Measurements from ENCODE around the gene PRPF6.

PRPF6 gene

DNA sequence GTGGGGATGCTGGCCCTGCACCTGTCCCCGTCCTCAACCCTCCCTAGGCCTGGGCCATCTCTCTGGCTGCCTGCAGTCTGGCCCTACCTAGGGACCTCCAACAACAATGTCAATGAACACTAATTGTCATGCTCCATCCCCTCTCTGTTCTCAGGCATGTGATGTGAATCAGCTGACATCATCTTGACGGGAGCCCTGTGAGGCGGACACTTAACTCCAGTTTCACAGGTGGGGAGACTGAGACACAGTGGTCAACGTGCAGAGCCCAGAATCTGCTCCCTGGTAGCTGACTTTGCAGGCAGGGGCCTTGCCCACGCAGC, 81.3 kb downstream of the PRPF6 start:
- in situ Hi-C loops (cut with HindIII; ENCODE audit: low sequenced_read_pairs): no loop called here
- TF ChIP-seq, protein P1, sequence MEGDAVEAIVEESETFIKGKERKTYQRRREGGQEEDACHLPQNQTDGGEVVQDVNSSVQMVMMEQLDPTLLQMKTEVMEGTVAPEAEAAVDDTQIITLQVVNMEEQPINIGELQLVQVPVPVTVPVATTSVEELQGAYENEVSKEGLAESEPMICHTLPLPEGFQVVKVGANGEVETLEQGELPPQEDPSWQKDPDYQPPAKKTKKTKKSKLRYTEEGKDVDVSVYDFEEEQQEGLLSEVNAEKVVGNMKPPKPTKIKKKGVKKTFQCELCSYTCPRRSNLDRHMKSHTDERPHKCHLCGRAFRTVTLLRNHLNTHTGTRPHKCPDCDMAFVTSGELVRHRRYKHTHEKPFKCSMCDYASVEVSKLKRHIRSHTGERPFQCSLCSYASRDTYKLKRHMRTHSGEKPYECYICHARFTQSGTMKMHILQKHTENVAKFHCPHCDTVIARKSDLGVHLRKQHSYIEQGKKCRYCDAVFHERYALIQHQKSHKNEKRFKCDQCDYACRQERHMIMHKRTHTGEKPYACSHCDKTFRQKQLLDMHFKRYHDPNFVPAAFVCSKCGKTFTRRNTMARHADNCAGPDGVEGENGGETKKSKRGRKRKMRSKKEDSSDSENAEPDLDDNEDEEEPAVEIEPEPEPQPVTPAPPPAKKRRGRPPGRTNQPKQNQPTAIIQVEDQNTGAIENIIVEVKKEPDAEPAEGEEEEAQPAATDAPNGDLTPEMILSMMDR (IDR thresholded peaks at IDR 0.05; ENCODE audit: low read depth, low read length, missing control alignments): no peak

DNA sequence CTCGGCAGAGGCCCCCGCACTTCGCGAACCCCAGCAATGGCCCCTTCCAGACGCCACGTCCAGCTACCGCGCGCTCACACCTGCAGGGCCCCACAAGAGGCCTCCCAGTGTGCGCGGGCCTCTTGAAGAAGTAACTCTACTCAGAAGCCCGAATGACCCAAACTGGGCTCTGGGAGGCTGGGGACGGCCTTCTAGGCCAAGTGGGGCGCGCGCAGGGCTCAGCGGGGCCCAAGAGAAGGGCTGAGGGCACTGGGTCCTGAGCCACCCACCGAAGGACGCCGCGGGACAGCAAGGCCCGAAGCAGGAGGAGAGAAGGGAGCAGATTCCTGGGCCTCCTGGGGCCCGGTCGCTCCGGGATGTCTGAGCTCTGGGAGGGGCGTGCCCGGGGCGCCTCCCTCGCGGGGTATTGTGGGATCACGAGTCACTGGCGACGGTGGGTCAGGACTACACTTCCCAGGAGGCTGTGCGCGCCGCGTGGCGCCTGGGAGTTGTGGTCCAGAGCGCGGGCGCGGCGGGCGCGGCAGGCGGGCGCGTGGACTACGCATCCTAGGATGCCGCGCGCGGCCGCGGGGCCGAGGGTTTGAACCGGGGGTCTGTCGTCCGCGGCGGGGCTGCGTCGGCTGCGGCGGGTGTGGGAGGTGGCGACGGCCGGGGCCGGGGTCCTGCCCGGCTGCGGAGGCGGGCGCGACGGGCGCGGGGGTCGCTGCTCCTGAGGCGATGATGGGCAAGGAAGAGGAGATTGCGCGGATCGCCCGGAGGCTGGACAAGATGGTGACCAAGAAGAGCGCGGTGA, 81.9 kb downstream of the PRPF6 start, which contains the start of gene TCEA2:
TSS of gene TCEA2 (plus strand) at position 603 of the 793 bp plus-strand sequence. CDS start at position 718, 115 bp downstream.
- in situ Hi-C loops (cut with HindIII; ENCODE audit: low sequenced_read_pairs): no loop called here
- DNase-seq (ENCODE audit: low read depth): peak; percentile 80
- TF ChIP-seq, protein P1 (IDR thresholded peaks at IDR 0.05; ENCODE audit: low read depth, low read length, missing control alignments): no peak
- H3K4me3 ChIP-seq (ENCODE audit: low read depth, low read length): peak within 1 kb of the TSS; percentile 83

More for the DNA sequence above, 81.3 kb downstream of the PRPF6 start:
- no peak for DNase-seq (ENCODE audit: low read depth)
- H3K4me3 ChIP-seq (ENCODE audit: low read depth, low read length): peak overlapping the region; percentile 83

DNA sequence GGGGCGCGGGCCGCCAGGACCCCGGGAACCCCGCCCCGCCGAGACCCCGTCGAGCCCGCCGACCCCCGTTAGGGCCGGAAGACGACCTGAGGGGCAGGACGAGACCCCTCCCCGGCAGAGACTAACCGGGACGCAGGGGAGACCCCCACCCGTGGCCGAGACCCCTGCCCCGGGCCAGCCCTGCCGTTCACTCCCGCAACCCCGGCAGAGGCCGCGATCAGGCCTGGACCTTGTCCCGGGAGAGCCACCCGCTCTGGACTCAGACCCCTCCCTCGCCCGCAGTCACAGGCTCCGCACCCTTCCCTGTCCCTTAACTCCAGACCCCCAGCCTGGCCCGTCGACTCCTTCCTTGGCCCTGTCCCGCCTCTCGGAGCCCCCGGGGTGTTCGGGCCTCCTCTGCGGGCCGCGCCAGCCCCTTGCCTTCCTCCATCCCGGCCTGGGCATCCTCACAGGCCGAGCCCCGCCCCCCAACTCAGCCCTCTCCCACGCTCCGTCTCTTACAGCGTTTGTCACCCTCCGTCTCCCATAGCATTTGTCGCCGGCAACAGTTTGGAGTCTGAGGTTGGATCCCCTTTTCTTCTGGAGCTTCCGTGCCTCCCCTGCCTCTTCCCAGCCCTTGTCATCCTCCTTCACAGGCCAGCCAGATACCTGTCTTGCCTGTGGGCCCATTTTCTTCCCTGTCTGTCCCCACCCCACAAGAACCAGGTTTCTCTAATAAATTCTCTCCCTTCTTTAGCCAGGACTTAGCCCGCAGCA, 82.6 kb downstream of the PRPF6 start:
- no peak for DNase-seq (ENCODE audit: low read depth)
- TF ChIP-seq, protein P1 (IDR thresholded peaks at IDR 0.05; ENCODE audit: low read depth, low read length, missing control alignments): no peak
- H3K4me3 ChIP-seq (ENCODE audit: low read depth, low read length): peak overlapping the region; percentile 83
- in situ Hi-C loops (cut with HindIII; ENCODE audit: low sequenced_read_pairs): no loop called here

DNA sequence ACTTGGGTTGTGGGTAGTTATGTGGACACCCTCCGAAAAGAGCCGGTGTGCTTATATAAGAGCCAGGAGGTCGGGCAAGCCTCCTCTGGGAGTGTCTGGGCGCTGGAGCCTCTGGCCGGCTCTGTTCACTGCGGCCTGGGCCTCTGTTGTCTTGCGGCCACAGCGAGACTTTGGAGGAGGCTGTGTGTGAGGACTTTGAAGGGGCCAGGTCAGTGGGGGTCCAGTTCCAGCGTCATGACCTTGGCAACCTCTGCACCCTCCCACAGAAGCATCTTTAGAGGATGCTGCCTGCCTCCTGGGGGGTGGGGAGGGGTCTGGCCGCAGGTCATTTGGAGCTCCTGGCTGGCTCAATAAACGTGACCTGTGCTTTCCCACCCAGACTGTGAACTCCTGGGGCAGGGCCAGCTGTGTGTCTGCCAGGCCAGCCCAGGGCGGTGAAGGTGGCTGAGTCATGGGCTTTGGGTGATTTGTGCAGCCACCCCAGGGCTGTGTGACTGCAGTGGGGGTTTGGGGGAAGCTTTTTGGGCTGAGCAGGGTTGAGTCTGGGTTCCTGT, 83.3 kb downstream of the PRPF6 start:
- in situ Hi-C loops (cut with HindIII; ENCODE audit: low sequenced_read_pairs): no loop called here
- peak overlapping the region; percentile 83 for H3K4me3 ChIP-seq (ENCODE audit: low read depth, low read length)
- DNase-seq (ENCODE audit: low read depth): no peak
- TF ChIP-seq, protein P1 (IDR thresholded peaks at IDR 0.05; ENCODE audit: low read depth, low read length, missing control alignments): no peak

DNA sequence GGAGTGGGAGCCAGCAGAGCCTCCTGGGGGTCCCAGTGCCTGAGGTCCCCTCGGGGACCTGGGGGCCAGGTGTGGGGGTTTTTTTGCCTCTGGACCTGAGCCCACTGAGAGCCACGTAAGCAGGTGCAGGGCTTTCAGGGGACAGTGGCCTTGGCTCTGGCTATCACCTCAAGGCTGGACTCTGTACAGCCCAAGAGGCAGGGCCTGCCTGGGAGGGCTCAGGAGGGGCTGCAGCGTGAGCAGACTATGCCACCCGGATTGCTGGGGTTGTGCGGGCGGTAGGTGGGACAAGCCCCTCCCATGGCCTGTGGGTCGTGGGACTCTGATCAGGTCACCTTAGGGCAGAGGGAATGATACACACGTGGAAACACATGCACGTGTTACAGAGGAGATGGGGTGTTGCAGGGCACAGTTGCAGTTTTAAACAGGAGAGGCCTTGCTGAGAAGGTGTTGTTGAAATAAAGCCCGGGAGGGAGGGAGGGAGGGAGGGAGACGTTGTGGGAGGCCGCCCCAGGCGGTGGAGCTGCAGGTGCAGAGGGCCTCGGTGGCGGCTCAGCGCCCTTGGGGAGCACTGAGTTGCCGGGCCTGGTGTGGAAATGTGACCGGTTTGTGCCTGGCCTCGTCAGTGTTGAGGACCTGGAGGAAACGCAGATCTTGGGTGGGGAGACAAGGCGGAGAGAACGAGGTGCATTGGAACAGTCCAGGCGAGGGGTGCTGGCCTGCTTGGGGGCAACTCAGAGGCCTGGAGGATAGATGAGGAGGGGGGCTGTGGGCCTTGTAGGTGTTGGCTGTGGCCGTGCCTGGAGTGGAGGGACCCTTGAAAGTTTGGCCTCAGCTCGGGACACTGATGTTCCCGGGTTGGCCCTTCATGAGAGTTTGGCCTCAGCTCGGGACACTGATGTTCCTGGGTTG, 84.4 kb downstream of the PRPF6 start:
- H3K4me3 ChIP-seq (ENCODE audit: low read depth, low read length): no peak overlapping the region
- TF ChIP-seq, protein P1 (IDR thresholded peaks at IDR 0.05; ENCODE audit: low read depth, low read length, missing control alignments): no peak
- DNase-seq (ENCODE audit: low read depth): no peak
- in situ Hi-C loops (cut with HindIII; ENCODE audit: low sequenced_read_pairs): no loop called here

DNA sequence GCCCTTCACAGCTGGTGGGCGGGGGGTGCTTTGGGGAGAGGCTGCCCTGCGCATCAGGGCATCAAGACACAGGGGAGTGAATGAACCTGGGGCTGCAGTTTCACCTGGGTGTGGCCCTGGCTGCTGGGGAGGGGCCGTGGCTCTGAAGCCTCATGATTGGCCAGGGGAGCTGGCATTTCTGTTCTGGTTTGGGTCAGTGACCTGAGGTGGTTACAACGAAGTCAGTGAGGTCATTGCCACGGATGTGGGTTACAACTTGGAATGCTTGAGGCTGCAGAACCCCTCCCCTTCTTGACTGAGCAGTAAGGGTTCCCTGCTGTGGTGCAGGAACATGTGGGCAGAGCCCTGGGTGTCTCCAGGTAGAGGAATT, 85.0 kb downstream of the PRPF6 start:
- in situ Hi-C loops (cut with HindIII; ENCODE audit: low sequenced_read_pairs): no loop called here
- DNase-seq (ENCODE audit: low read depth): peak; percentile 57
- TF ChIP-seq, protein P1 (IDR thresholded peaks at IDR 0.05; ENCODE audit: low read depth, low read length, missing control alignments): no peak
- no peak overlapping the region for H3K4me3 ChIP-seq (ENCODE audit: low read depth, low read length)
